Measurements from ENCODE around the gene SLC29A1. TPM values are rescaled to one million over a fixed set of nuclear protein-coding genes. Genes with fewer than 3 reads are reported as not detected.

SLC29A1 gene
- polyA plus RNA-seq, 2 of the 4 experiments (the other 2 are of a cell fraction): 45.6 to 72.3 TPM

- FAIRE-seq (no peak), ATAC-seq (no peak), DNase-seq (ENCODE audit: low read depth in 1 of 2, low spot score in 1 of 2) (no peak)
- no peak overlapping the region for H3K4me2 ChIP-seq
- CTCF ChIA-PET: interaction anchor here (0.6 to 5.0 kb wide), 4 partner anchors 9 to 61 kb away, joined by 3 to 29 read pairs (median 7); no protein-coding TSS in a partner anchor
- POLR2A ChIA-PET: no interaction called here
- WGBS (ENCODE audit: missing lambda C conversion rate): 75% methylated on average over 23 of the region's 23 CpGs
- H3K4me3 ChIP-seq: no peak overlapping the region
- no peak for TF ChIP-seq HES2 (IDR thresholded peaks at IDR 0.05)
- no peak overlapping the region for H3K27ac ChIP-seq
- no peaks in the 10 kb centered on the region for H3K9me3 ChIP-seq
- no peaks in the 10 kb centered on the region for H3K4me1 ChIP-seq
Observed at GRCh38 chr6:44276667-44277640, 53.6 kb downstream of the SLC29A1 start.

- DNase-seq (ENCODE audit: low read depth in 1 of 2, low spot score in 1 of 2): no peak
- no peak for FAIRE-seq
- ChIA-PET POLR2A (no interaction called here), CTCF (interaction anchor here (0.6 to 5.0 kb wide), 6 partner anchors 10 to 60 kb away, joined by 3 to 29 read pairs (median 4); no protein-coding TSS in a partner anchor)
- WGBS (ENCODE audit: missing lambda C conversion rate): 56% methylated on average over 7 of the region's 7 CpGs
- no peak overlapping the region for H3K4me2 ChIP-seq
- no peak overlapping the region for H3K27ac ChIP-seq
- H3K4me3 ChIP-seq: no peak overlapping the region
- ATAC-seq: no peak
- H3K9me3 ChIP-seq: no peaks in the 10 kb centered on the region
- no peak for TF ChIP-seq KDM5A (IDR thresholded peaks at IDR 0.05)
- TF ChIP-seq ZC3H11A (IDR thresholded peaks at IDR 0.05): no peak
- TF ChIP-seq TP53 (CRISPR knock-in tag; IDR thresholded peaks at IDR 0.05): no peak
- no peak for TF ChIP-seq PHF8 (IDR thresholded peaks at IDR 0.05; ENCODE audit: borderline replicate concordance, low read depth)
- no peak for TF ChIP-seq RAD21 (conservative IDR thresholded peaks at IDR 0.05 in 1 of 2, IDR thresholded peaks at IDR 0.05 in 1 of 2)
- no peak for TF ChIP-seq HEYL (CRISPR knock-in tag; IDR thresholded peaks at IDR 0.05)
- TF ChIP-seq FOXS1 (CRISPR knock-in tag; IDR thresholded peaks at IDR 0.05): no peak
- TF ChIP-seq ZSCAN20 (CRISPR knock-in tag; IDR thresholded peaks at IDR 0.05): no peak
- no peak for TF ChIP-seq KDM1A (IDR thresholded peaks at IDR 0.05; ENCODE audit: low read depth)
- no peak for TF ChIP-seq POLR2AphosphoS2 (conservative IDR thresholded peaks at IDR 0.05; ENCODE audit: low read length)
- TF ChIP-seq MAZ (IDR thresholded peaks at IDR 0.05; ENCODE audit: borderline replicate concordance, low read depth, low read length): no peak
- TF ChIP-seq CEBPB (IDR thresholded peaks at IDR 0.05): no peak
- no peak for TF ChIP-seq BHLHE40 (IDR thresholded peaks at IDR 0.05; ENCODE audit: low read depth, low read length)
- H3K4me1 ChIP-seq: no peaks in the 10 kb centered on the region
Observed at GRCh38 chr6:44277763-44278162, 54.4 kb downstream of the SLC29A1 start.

GRCh38 chr6:44278315-44278714 lies 54.9 kb downstream of the SLC29A1 start:
- 27% methylated on average over 3 of the region's 3 CpGs for WGBS (ENCODE audit: missing lambda C conversion rate)
- CTCF ChIA-PET: interaction anchor here (1.1 to 5.0 kb wide), 5 partner anchors 10 to 59 kb away, joined by 3 to 29 read pairs (median 5); no protein-coding TSS in a partner anchor
- no peak for FAIRE-seq
- no peak for ATAC-seq
- POLR2A ChIA-PET: no interaction called here
- DNase-seq (ENCODE audit: low read depth in 1 of 2, low spot score in 1 of 2): no peak
- no peaks in the 10 kb centered on the region for H3K9me3 ChIP-seq
- no peak overlapping the region for H3K4me2 ChIP-seq
- no peak for TF ChIP-seq EP300 (IDR thresholded peaks at IDR 0.05)
- TF ChIP-seq ATOH8 (CRISPR knock-in tag; IDR thresholded peaks at IDR 0.05; ENCODE audit: low read depth): no peak
- TF ChIP-seq POLR2AphosphoS2 (conservative IDR thresholded peaks at IDR 0.05; ENCODE audit: low read length): no peak
- TF ChIP-seq ELK1 (IDR thresholded peaks at IDR 0.05; ENCODE audit: low read depth, low read length): no peak
- TF ChIP-seq BCL3 (IDR thresholded peaks at IDR 0.05): no peak
- TF ChIP-seq NR3C1 (IDR thresholded peaks at IDR 0.05): no peak
- TF ChIP-seq CBX8 (IDR thresholded peaks at IDR 0.05): no peak
- TF ChIP-seq CEBPB (IDR thresholded peaks at IDR 0.05): no peak
- no peaks in the 10 kb centered on the region for H3K4me1 ChIP-seq
- no peak overlapping the region for H3K27ac ChIP-seq
- no peak overlapping the region for H3K4me3 ChIP-seq
